C1 segment of cervical spinal cord (tissue), 14 donors: ENCODE results near the gene PGC.

Source experiments
- DNase-seq, 14 donors: peaks; one replicate each; lab custom pipeline; 2025; lab: John Stamatoyannopoulos, UW

The PGC gene

DNA sequence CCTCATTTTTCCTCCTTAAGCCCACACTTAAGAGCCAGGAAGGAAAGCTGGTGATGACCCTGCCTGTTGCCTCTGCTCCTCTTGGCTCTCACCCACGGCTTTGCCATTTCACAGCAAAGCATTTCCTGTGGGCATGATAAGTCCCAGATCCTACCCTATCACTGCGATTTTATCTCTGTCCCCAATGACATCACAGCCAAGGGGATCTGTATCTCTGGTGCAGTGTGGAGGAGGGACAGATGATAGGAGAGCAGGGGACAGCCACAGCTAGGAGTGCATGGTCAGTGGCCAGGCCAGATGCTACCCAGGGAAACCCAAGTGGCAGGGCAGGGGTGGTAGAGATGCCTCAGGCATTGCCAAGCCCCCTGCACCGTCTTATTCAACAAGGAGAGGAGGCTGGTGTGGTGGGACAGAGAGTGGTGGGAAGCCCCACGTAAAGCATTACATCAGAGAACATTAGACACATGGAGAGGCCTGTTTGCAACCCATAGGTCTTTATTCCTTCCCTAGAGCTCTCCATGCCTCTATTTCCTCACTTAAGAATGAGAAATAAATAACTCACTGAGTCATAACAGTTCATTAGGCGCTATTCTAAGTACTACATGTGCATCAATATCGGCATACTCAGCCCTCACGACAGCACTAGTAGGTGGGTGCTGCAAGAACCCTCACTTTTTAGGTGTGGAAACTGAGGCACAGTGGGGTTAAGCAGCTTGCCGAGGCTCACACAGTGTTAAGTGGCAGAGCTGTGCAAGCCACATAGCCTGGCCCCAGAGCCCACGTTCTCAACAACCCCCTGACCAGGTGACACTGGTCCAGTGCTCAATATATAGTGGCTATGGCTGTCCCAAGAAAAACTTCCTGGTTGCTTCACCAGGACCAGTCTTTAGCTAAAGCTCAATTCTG lies 16.4 kb downstream of the PGC start:
- DNase-seq, result peak in 2 of 14 donors; percentile 19 to 59

DNA sequence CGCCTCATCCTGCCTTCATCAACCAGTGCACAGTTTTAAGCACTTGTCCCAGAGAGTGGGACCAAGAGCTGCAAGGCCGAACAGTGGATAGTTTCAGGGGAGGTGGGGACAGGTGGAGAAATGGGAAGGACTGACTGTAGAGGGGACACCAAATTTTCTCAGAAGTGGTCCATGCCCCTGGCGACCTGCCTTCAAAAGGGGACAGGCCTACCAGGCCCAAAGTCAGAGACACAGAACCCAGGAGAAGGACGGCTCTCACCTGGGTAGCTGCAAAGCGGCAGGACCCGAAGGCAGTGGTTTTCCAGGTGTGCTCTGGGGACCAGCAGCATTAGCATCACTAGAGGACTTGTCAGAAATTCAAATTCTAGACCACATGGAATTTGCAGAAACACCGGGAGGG lies 17.6 kb downstream of the PGC start:
- DNase-seq, result no peak

DNA sequence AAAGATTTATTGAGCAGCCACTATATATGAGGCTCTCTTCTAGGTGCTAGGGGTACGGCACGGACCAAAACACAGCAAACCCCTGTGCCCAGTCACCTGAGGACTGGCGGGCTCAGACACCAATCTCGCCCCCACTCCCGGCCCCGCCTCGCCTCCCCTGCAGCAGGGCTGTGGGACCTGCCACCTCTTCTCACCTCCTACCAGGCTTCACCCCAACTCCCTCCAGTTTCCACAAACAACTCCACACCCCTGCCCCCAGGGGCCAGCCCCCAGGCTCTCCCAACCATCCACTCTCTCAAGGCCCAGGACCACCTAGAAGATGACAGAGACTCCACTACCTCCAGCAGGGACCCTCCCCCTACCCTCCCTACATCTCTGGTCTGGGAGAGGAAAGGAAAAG lies 18.2 kb downstream of the PGC start:
- no peak for DNase-seq

DNA sequence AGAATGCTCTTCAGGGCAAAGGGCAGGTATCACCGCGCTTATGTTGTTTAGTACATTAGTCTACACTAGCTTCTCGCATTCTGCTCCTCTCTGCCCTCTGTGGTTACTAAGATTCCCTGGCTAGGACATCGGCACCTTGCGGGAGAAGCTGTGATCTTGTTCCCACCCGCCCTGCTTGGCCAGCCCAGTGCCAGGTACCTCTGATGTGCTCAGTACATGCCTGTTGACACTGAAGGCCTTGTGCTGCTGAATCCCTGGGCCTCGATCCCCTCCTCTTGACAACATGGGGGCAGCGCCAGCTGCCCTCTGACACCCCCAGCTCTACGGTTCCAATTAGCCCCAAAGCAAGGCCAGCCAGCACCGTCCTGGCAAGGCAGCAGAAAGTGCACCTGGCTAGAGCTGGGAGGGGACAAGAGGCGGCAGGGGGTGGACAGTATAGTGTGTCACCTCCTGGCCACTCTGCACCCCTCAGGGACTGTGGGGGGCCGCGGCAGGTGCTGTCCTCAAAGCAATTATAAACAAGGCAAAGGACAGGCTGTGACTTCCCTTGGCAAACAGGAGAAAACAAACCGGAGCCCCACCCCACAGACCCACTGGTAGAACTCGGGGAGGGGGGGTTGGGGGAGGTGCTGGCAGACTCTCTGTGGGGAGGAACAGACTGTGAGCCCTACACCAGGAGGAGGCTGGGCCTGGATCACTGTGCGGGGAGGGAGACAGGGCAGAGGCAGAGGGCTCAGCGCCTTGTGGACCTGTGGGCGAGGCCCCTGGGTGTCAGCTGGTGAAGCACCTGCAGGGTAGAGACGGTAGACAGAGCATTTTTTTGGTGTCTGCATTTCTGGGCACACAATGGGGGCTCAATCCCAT lies 18.9 kb downstream of the PGC start:
- peak in 7 of 14 donors; percentile 48 to 90 (median 64) for DNase-seq

DNA sequence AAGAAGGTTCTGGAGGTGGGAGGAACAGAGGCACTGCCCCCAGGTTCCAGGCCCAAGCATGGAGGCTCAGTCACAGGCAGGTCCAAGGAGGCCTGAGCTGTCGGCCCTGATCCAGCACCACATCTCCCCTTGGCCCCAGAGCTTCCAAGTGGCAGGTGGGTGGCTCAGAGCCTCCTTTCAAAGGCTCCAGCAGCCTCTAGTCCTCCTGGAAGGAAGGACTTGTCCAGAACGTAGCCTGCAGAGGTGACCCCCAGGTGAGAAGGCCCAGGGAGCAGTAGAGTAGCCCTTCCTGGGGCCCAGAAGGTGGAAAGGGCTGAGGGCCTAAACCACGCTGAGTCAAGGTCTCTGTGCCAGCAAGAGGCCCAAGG lies 19.5 kb downstream of the PGC start:
- DNase-seq, result peak in 1 of 14 donors; percentile 45

DNA sequence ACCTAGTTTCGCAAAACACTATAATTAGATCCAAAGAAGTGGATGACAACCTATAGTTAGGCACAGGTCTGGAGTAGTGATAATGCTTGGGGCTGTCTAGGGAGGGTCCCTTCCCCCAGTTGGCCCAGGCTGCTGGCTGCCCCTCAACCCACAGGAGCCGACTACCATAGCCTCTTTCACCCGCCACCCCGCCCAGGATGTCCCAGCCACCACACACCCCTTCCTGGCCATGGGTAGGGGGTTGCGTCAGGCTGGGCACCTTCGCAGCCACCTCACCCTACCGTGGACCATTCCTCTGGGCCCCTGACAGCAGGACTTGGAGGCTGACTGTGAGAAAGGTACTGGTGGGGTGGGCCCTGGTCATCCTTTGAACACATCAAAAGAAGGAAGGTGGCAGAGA lies 20.3 kb downstream of the PGC start:
- DNase-seq, result no peak

DNA sequence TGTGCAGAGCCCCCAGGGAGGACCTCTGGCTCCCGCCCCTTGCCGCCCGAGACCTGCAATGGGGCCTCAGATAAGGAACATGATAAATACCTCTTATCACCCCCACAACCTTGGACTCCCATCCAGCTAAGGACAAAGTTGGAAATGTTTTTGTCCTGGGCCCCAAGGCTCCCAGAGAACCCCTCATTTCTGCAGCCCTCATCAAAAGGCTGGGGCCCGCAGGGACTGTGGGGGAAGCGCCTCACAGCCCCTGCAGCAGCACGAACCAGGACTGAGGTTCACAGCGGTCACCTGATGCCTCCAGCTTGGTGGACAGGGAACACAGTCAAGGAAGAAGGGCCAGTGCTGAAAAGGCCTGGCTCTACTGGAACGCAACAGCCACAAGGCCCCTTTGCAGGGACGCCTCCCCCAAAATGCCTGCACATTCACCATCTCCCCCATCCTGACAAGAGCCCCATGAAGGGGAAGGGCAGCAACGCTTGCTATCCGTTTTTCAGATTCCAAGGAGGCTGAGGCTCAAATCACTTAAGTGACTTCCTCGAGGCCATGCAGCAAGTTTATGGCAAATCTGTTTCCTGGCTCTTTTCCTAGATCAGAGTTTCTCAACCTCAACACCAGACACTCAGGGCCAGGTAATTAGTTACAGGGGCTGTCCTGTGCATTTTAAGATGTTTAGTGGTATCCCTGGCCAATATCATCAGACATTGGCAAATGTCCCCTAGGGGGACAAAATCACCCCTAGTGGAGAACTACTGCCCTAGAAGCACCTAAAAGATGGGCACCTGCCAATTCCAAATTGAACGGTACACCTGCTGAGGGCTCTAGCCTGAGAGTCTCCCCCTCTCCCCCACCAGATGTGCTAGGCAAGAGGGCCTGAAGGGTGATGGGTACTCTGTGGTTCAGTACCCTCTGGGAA lies 22.4 kb downstream of the PGC start:
- peak in 1 of 14 donors; percentile 32 for DNase-seq

DNA sequence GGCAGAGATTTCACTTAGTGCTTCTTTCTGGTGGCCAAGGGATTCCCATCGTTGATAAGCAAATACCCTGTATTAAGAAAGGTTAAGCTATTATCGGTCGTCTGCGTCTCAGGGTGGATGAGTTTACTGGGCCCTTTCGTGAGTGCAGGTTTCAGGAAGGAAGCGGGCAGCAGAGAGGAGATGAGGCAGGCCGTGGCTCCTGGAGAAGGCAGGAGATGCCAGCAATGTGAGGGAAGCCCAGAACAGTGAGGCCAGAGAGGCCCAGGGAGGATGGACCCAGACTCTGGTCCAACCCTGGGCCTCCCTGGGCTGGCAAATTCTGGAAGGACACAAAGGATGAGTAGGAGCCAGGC lies 23.0 kb downstream of the PGC start:
- DNase-seq, result peak in 1 of 14 donors; percentile 33

DNA sequence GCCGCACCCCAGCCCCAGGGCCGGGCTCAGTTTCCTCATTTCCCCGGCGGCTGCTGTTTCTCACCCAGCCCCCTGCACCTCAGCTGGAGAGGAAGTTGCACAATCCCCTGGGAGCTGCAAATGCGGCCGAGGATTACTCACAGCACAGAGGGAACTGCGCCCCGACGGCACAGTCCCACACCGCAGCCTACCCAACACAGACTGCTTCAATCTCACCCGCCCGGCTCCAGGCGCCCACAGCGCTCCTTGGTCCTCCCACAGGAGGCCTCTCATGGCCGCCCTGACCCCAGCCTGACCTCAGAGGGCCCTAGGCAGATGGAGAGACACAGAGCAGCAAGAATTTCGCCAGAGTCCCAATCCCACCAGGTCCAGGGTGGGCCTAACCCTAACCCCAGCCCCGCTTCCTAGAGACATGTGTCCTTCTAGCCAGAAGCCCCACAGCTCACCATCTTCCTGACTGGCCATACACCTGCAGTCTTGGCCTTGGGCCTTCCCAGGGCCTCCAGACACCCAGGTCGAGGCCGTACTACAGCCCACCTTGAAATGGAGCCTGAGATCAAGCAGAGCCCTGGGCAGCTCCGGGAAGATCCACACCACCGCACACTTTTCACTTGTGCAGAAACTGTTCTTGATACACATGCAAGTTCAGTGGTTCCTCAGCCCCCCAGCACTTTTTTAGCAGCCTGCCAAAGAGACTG lies 23.5 kb downstream of the PGC start:
- peak in 8 of 14 donors; percentile 32 to 76 (median 52) for DNase-seq

DNA sequence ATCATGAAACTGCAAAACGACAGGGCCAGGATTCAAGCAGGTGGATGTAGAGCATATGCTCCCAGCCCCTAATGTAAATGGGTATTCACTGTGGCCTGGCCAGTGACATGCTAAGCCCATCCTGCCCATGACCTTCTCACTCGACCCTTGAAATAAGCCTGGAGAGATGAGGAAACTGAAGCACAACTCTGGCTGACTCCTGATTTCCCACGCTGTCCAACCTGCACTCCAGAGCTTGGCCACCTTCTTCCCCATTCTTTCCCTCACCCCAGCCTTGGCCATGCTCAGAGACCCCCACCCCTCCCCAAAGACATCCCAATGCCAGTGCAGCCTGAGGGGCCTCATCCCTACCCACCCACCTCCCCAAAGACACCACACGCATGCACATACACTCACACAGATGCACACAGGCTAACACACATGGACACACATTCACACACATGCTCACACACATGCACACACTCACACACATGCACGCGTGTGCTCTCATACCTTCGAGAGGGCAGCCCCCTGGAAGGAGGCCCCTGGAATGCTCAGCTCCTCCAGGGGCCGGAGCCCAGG lies 24.1 kb downstream of the PGC start:
- DNase-seq, result no peak

DNA sequence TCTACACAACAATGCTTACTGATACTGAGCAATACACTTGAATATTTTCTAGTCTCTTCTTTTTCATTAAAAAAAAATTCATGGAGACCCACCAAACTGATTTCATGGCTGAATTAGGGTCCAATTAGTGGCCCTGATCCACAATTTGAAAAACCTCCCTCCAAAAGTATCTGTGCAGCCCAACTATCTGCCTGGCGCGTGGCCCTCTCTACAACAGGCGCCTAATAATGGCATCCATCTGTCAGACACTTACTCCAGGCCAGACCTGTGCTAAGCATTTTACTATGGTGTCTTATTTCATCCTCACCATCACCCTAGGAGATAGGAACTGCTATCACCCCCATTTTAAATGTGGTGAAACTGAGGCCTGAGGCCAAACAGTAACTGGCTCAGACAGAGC lies 25.8 kb downstream of the PGC start:
- DNase-seq, result no peak

DNA sequence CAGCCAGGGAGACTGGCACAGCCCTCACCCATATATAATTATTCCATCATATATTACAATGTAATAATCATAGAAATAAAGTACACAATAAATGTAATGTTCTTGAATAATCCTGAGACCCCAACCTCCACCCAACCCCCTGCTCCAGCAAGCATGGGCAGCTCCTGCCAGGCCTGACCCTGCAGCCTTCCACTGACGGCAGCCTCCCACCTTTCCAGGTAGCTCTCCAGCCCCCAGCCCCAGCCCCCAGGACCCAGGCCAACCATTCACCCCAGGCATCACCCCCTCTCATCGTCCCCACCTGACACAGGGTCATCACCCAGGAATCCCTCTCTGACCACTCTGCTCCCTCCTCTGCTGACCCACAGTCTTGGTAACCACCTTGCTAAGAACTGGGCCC lies 26.4 kb downstream of the PGC start:
- no peak for DNase-seq

DNA sequence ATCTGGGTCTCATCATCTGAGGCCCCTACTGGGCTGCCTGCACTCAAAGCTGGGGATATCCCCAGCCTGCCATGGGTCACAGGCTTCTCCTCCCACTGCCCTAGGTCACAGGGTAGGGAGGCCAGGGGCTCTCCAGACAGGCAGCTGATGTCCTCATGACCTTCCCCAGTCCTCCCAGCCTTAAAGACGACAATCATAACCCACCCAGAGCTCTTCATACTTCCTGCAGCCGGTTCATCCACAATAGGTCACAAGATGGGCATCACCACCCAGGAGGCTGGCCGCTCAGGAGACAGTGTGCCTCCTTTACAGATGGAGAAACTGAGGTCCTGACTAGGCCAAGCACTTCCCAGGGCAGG lies 27.0 kb downstream of the PGC start:
- DNase-seq, result peak in 1 of 14 donors; percentile 19

DNA sequence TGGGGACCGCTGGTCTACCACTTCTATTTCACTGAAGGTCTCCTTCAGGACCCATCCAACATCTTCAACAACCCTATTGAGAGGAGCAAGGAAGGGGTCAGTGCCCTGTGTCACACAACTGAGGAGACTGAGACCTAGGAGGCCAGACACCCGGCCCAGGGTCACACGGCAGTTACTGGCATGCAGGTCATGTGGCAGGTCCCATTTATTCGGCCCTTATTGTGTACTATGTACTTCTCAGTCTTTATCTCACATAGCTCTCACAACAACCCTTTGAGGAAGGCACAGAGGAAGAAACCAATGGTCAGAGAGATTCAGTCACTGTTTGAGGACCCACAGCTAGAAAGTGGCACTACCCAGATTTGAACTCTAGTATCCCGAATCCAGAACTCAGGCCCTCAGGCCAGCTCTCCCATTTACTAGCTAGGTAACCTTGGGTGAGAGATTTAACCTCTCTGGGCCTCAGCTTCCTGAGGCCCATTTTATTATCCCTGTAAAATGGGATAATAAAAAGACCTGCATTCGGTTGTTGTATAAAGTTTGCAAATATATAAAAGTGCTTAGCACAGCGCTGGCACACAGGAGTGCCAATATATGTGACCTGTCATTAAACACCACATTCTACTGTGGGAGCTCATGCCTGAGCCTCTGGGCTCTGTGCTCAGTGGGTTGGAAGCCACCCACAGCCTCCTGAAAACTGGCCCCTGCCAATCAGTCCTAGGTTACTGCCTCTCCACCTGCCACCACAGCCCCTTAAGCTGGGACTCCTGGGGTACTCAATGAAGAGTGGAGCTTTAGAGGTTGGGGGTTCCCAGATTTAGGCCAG lies 27.5 kb downstream of the PGC start:
- peak in 1 of 14 donors; percentile 14 for DNase-seq

DNA sequence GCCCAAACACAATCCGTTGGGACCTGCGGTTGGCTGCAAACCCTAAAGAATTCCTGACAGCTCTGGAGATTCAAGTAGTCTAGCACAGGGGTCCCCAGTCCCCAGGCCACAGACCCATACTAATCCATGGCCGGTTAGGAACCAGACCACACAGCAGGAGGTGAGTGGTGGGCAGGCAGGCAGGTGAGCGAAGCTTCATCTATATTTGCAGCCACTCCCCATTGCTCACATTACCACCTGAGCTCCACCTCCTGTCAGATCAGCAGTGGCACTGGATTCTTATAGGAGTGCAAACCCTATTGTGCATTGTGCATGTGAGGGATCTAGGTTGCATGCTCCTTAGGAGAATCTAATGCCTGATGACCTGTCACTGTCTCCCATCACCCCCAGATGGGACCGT lies 28.4 kb downstream of the PGC start:
- DNase-seq, result no peak

DNA sequence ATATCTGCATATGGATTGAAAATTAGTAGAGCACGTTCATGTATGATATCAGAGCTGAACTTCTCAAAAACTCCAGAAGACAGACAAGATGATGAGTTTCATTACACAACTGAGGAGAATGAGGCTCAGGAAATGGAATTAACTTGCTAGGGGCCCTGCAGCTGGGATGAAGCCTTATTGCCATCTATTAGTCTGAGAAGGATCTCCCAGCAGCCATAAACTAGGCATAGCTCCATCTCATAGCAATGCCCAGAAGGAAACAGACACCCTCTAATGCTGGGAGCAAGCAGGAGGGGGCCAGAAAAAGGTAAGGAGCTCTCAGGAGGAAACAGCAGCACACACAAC lies 29.8 kb downstream of the PGC start:
- DNase-seq, result no peak

DNA sequence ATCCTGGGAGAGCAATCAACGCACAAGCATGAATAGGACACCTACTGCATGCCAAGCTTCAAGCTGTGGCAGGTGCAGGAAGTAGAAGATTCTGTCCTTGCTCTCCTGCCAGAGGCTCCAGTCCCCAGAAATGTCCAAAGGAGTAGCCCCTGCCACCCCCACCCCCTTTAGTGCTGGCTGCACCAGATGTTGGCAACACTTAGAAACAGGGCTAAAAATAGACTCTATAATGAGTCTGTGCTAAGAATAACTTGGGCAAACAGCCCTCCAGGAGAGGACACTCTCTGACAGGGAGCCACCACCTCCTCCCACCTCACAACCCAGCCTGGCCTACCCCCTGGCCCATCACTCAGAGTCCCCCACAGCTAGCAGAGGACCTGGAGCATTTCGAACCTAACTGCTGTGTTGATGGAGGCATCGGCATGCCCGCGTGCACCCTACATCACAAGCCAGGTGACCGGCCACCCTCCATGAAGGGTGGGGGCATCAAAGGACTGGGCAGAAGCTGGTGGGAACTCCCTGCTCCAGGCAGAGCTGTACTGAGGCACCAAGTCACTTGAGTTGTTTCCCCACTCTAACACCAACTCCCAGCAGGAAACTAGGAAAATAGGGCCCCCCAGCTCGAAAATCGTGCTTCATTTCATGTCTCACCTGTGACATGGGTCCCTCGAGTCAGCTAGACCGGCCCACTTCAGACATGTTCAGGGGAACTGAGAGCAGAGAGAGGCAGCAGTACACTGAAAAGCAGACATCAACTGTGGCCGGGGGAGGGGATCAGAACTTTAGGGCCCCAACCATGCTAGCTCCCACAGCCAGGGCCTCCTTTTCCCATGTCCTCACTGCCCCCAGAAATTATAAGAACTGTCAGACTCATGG lies 30.4 kb downstream of the PGC start:
- peak in 1 of 14 donors; percentile 37 for DNase-seq

DNA sequence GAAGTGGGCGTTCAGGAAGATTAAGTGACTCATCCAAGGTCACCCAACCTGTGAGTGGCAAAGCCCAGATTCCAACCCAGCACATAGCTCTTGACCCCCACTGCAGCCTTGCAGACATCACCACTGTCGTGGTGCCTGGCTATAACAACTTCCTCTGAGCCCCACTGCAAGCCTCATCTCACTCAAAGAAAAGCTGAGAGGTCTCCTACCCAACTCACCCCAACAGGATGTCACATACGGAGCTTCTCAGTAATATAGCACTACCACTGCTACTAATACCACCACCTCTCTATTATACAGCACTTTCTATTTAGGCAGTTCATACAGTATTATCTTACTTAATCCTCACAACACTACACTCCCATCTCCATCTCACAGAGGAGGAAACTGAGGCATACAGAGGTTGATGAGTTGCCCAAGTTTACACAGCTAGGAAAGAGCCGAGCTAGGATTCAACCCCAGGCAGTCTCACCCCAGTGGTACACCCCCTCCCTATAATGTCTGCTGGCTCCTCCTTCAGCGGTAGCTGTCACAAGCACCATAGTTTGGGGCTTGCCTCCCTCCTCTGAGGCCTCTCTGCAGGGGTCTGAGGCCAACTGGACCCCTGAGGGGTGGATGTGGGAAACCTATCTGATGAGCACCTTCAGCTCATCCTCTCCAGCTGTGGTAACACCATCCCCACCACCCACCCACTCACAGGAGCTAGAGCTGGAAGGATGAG lies 31.2 kb downstream of the PGC start:
- no peak for DNase-seq
